Measurements from ENCODE around the gene CITED2. TPM values are rescaled to one million over a fixed set of nuclear protein-coding genes. Genes with fewer than 3 reads are reported as not detected.

Gene CITED2, protein sequence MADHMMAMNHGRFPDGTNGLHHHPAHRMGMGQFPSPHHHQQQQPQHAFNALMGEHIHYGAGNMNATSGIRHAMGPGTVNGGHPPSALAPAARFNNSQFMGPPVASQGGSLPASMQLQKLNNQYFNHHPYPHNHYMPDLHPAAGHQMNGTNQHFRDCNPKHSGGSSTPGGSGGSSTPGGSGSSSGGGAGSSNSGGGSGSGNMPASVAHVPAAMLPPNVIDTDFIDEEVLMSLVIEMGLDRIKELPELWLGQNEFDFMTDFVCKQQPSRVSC
- 10 to 100 TPM; 31.5 to 75.1 (median 48.5) TPM for total RNA-seq
- 10 to 100 TPM in 1 of 2 donors, 1 to 10 TPM in 1; 8.0 to 19.4 TPM for polyA plus RNA-seq

DNA sequence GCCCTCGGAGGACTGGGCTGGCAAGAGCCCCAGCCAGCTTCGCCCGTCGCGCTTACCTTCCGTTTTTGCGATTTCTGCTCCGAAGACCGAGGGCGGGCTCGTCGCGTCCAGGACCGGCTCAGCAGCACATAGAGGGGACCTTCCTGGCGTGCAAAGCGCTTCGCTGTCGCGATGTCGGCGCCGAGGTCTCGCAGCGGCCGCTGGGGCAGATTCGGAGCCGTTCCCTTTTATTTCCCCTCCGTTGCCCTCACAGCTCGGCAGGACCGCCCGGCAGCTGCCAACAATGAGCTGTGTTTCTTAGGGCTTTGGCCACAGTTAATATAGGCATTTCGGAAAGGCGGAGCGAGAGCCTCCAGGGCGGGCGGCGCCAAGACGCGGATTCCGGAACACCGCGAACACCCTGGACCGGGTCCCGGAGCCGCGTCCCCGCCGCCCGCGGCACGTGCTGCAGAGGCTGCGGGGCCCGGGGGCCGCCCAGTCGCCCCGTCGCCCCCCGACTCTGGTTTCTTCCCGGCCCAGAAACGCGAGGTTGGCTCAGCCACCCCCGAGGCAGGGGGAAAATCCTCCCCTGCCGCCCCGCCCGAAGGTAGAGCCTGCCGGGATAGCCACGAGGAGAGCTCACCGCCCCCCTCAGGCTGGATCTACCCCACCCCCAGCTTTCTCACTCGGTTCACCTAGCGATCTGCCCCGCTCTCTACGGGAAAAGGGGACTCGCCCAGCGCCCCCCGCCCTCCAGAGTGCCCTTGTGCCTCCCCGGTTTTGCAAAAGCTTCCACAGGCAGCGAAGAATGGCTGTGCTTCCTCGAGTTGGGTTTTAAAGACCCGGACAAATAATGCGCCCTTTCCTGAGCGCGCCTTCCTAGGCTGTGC, at the start of gene CITED2:
TSS of gene CITED2 (minus strand) at position 292 of the 869 bp plus-strand sequence. CDS start 704 bp downstream, outside the sequence.
- Histone ChIP-seq H3K9me3 (no peaks in the 10 kb centered on the region), H3K27ac (peak within 1 kb of the TSS; percentile 96 to 99 (median 98)), H3K27me3 (no peaks in the 10 kb centered on the region), H3K4me1 (peaks cover 4 to 27% (median 19%) of the 10 kb centered on the region in 3 donors), H3K36me3 (no peaks in the 10 kb centered on the region), H3K4me3 (peak within 1 kb of the TSS; percentile 74 to 93 (median 88))
- FAIRE-seq: no peak
- intact Hi-C loops (cut with DNase I): loop anchor here in 2 of 3 donors (5.0 to 10.0 kb wide), 5 partner anchors 210 to 1540 kb away; no protein-coding TSS in a partner anchor
- TF ChIP-seq, protein P1, sequence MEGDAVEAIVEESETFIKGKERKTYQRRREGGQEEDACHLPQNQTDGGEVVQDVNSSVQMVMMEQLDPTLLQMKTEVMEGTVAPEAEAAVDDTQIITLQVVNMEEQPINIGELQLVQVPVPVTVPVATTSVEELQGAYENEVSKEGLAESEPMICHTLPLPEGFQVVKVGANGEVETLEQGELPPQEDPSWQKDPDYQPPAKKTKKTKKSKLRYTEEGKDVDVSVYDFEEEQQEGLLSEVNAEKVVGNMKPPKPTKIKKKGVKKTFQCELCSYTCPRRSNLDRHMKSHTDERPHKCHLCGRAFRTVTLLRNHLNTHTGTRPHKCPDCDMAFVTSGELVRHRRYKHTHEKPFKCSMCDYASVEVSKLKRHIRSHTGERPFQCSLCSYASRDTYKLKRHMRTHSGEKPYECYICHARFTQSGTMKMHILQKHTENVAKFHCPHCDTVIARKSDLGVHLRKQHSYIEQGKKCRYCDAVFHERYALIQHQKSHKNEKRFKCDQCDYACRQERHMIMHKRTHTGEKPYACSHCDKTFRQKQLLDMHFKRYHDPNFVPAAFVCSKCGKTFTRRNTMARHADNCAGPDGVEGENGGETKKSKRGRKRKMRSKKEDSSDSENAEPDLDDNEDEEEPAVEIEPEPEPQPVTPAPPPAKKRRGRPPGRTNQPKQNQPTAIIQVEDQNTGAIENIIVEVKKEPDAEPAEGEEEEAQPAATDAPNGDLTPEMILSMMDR (IDR thresholded peaks at IDR 0.05): no peak
- 0 to 1% methylated on average over 72 to 82 of the region's 82 CpGs for WGBS, 2 donors
- peak; percentile 89 to 96 (median 94) for DNase-seq
- ATAC-seq: peak; percentile 68 to 80 (median 78)

DNA sequence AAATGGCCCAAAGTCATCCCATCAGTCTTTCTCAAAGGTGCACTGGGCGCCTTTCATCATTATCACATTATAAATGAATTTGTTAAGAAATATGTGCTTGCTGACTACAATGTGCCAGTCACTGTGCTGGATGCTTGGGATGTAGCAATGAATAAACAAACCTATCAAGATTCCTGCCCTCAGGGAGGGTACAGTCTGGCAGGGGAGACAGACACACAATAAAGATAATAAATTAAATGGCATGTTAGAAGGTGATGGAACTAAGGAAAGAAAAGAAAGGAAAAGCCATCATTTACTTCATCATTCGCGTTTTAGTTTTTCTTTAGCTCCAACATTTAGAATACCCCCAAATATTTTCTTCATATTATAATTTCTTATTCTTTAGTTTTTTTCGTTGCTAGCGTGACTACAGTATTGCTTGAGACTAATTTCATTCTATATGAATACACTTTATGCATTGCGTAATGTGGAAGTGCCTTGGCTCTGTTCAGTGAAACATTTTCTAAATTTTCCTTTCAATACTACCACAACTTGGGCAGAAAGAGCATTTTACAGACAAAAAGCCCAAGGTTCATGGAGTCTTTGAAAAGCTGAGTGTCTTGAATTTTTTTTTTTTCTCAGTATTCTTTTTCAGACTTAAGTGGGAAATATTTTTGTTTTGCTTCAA, 48.7 kb upstream of the CITED2 start:
- FAIRE-seq (no peak), DNase-seq (no peak), ATAC-seq (no peak)
- WGBS, 2 donors: 89 to 98% methylated on average over 6 of the region's 6 CpGs
- Histone ChIP-seq H3K36me3 (no peaks in the 10 kb centered on the region), H3K4me1 (peaks cover 10 to 17% (median 11%) of the 10 kb centered on the region in 3 donors), H3K9me3 (no peaks in the 10 kb centered on the region), H3K27ac (no peak overlapping the region), H3K4me3 (no peak overlapping the region), H3K27me3 (no peaks in the 10 kb centered on the region)
- TF ChIP-seq, protein P1 (IDR thresholded peaks at IDR 0.05): no peak
- intact Hi-C loops (cut with DNase I): no loop called here

DNA sequence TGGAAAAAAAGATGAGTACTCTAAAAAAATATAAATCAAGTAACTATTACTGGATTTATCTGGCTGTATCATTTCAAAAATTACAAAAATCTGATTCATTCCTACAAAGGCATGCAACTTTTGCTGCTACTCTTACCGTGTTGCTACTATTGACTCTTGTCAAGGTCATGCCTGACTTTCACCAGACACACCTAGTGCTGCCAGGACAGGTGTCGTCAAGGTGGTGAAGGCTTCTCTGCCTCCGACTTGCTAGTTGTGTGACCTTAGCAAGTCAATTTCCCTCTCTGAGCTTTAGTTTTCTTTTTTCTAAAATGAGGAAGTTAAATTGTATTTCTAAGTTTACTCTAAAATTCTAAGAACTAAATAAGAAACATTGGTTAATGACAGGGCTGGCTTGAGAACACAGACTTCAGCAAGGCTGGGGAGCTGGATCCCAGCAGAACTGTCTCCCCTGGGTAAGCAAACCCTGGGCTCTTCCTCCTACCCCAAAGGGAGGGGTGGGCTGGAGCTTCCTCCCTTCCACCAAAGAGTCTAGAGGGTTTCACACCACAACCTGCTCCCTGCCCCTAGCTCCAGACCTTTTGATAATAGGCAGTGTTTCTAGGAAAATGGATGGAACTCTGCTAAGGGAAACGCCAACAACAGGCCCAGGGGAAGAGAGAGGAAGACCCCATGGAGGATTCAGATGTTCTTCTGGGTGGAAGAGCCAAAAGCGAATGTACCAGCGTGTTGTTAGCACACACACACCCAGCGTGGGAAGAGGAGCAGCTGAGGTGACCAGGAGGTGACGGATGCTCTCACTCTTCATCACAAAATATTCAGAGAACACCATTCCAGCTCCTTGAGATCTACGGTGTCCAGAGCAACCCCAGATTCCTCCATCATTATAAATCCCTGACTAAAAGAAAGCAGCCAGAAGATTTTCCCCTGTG, 47.9 kb upstream of the CITED2 start:
- H3K36me3 ChIP-seq: no peaks in the 10 kb centered on the region
- intact Hi-C loops (cut with DNase I): no loop called here
- WGBS, 2 donors: 25 to 32% methylated on average over 9 of the region's 9 CpGs
- no peaks in the 10 kb centered on the region for H3K9me3 ChIP-seq
- no peaks in the 10 kb centered on the region for H3K27me3 ChIP-seq
- peak overlapping the region; percentile 6 to 50 (median 40) for H3K27ac ChIP-seq
- H3K4me3 ChIP-seq: no peak overlapping the region
- ATAC-seq (peak; percentile 94 to 98 (median 96)), DNase-seq (peak in 4 of 6 donors; percentile 60 to 84 (median 70)), FAIRE-seq (no peak)
- peaks cover 10 to 17% (median 11%) of the 10 kb centered on the region in 3 donors for H3K4me1 ChIP-seq
- TF ChIP-seq, protein P1 (IDR thresholded peaks at IDR 0.05): no peak

DNA sequence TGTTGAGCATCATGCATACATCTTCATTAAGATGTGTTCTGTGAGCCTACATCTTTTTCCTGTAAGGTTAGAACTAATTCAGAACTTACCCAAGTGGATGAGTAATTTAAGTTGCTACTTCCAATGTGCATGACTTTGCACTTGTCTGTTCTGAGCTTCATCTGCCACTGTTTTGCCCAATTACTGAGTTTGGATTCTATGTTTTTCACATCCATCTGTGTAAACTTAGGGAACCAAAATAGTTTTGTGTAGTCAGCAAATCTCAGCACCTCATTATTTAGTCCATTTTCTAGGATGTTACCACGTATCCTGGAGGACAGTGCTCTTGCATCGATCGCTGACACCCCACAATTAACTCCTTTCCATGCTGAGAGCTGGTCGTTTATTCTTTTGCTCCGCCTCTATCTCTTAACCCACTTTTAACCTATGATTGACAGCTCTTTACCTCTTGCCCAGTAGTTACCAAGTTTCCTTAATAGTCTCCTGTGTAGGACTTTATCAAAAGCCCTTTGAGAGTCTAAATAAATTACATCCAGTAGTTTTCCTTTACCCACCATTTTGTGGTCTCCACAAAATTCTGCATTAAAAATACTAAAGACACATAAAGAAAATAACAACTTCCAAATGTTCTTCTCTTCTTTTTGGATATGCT, 44.2 kb upstream of the CITED2 start:
- no peaks in the 10 kb centered on the region for H3K36me3 ChIP-seq
- DNase-seq (no peak), FAIRE-seq (no peak), ATAC-seq (no peak)
- H3K9me3 ChIP-seq: no peaks in the 10 kb centered on the region
- H3K27me3 ChIP-seq: no peaks in the 10 kb centered on the region
- H3K4me3 ChIP-seq: no peak overlapping the region
- H3K27ac ChIP-seq: peak overlapping the region in 1 of 4 donors; percentile 19
- WGBS, 2 donors: 67 to 75% methylated on average over 5 of the region's 5 CpGs
- peaks cover 10 to 17% (median 11%) of the 10 kb centered on the region in 3 donors for H3K4me1 ChIP-seq
- intact Hi-C loops (cut with DNase I): no loop called here
- TF ChIP-seq, protein P1 (IDR thresholded peaks at IDR 0.05): no peak
